Measurements from ENCODE around the gene PDZD7.

The PDZD7 gene

GRCh38 chr10:101050208-101051069, 19.5 kb upstream of the PDZD7 start (continued):
- TF ChIP-seq PATZ1 (tag by site-specific recombination; IDR thresholded peaks at IDR 0.05) (peak; percentile 85), EGR2 (tag by site-specific recombination; IDR thresholded peaks at IDR 0.05; ENCODE audit: low read depth) (peak; percentile 65), ZNF785 (tag by site-specific recombination; IDR thresholded peaks at IDR 0.05) (no peak), ZNF654 (tag by site-specific recombination; IDR thresholded peaks at IDR 0.05; ENCODE audit: low read depth) (peak; percentile 41), PRDM4 (tag by site-specific recombination; IDR thresholded peaks at IDR 0.05) (0 out of 2 replicates have a peak, but pooled peaks have one; percentile 31), HIC1 (tag by site-specific recombination; IDR thresholded peaks at IDR 0.05) (peak; percentile 78), ZNF335 (tag by site-specific recombination; conservative IDR thresholded peaks at IDR 0.05) (peak; percentile 86)

GRCh38 chr10:101047961-101048892, 17.3 kb upstream of the PDZD7 start:
- Histone ChIP-seq H3K4me3 (ENCODE audit: low read depth, low read length) (no peak overlapping the region), H3K27ac (ENCODE audit: extremely low read depth, low read depth, low read length) (no peak overlapping the region), H3K36me3 (ENCODE audit: control insufficient read depth in 2 of 2, insufficient read depth in 1 of 2, low read length in 2 of 2) (no peaks in the 10 kb centered on the region), H3K9me3 (ENCODE audit: control insufficient read depth, insufficient read depth, low read depth, low read length) (no peaks in the 10 kb centered on the region), H3K4me1 (ENCODE audit: control insufficient read depth, insufficient read depth, low read length) (peaks cover 8% of the 10 kb centered on the region)
- POLR2A ChIA-PET = interaction anchor here (1.1 kb wide), 1 partner anchor 90 kb away, joined by 3 read pairs; no protein-coding TSS in a partner anchor
- TF ChIP-seq ZNF23 (tag by site-specific recombination; IDR thresholded peaks at IDR 0.05; ENCODE audit: borderline replicate concordance) = no peak
- TF ChIP-seq SP2 (tag by site-specific recombination; IDR thresholded peaks at IDR 0.05) = no peak
- no peak for TF ChIP-seq ZNF121 (tag by site-specific recombination; IDR thresholded peaks at IDR 0.05)
- no peak for TF ChIP-seq ZNF2 (tag by site-specific recombination; IDR thresholded peaks at IDR 0.05)
- peak; percentile 28; the same call in 1 of the 2 replicates for TF ChIP-seq PRDM4 (tag by site-specific recombination; IDR thresholded peaks at IDR 0.05)
- CTCF ChIA-PET = interaction anchor here (0.7 to 5.3 kb wide), 5 partner anchors 11 to 541 kb away, joined by 3 to 74 read pairs (median 5); partner anchors contain the start of gene KAZALD1
